OCI-LY3 (cell line): ENCODE data around the gene GEN1.

Experiments
- CTCF ChIP-seq: fragments of 200-600, 300-600 bp; sonication (generic); IDR thresholded peaks from 2 replicates; pipeline ENCODE4 v1.5.1; 2014; ENCODE audit warnings: antibody characterized with exemption, low read length, low read depth
- EZH2phosphoT487 ChIP-seq: fragments of 200-600 bp; shearing (Covaris generic); IDR thresholded peaks from 2 replicates; pipeline ENCODE4 v1.6.1; 2018; ENCODE audit warnings: antibody characterized with exemption, mixed run types, low read depth

- TF ChIP-seq CTCF (no peak), EZH2phosphoT487 (no peak)
These were observed 36.6 kb downstream of the GEN1 start for GRCh38 chr2:17790536-17790935.
